ENCODE results near the gene HEG1.

DNA sequence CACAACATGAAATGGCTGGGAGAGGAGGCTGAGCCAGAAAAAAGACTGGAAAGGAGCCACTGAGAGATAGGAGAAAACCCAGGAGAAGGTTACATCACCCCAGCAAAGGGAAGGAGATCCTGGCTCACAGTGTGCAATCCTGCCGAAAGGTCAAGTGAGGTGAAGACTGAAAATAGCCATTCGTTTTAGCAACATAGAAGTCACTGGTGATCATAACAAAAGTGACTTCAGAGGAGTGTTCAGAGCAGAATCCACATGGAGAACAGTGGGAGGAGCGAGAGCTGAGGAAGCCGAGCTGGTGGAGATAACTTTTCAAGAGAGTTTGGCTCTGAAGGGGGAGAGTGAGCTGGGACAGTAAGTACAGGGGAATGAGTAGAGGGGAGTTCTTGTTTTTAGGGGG lies 5.4 kb upstream of the HEG1 start:
- TF ChIP-seq, protein P1, sequence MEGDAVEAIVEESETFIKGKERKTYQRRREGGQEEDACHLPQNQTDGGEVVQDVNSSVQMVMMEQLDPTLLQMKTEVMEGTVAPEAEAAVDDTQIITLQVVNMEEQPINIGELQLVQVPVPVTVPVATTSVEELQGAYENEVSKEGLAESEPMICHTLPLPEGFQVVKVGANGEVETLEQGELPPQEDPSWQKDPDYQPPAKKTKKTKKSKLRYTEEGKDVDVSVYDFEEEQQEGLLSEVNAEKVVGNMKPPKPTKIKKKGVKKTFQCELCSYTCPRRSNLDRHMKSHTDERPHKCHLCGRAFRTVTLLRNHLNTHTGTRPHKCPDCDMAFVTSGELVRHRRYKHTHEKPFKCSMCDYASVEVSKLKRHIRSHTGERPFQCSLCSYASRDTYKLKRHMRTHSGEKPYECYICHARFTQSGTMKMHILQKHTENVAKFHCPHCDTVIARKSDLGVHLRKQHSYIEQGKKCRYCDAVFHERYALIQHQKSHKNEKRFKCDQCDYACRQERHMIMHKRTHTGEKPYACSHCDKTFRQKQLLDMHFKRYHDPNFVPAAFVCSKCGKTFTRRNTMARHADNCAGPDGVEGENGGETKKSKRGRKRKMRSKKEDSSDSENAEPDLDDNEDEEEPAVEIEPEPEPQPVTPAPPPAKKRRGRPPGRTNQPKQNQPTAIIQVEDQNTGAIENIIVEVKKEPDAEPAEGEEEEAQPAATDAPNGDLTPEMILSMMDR (IDR thresholded peaks at IDR 0.05; ENCODE audit: insufficient read depth, low read length): no peak
- TF ChIP-seq, protein P2, sequence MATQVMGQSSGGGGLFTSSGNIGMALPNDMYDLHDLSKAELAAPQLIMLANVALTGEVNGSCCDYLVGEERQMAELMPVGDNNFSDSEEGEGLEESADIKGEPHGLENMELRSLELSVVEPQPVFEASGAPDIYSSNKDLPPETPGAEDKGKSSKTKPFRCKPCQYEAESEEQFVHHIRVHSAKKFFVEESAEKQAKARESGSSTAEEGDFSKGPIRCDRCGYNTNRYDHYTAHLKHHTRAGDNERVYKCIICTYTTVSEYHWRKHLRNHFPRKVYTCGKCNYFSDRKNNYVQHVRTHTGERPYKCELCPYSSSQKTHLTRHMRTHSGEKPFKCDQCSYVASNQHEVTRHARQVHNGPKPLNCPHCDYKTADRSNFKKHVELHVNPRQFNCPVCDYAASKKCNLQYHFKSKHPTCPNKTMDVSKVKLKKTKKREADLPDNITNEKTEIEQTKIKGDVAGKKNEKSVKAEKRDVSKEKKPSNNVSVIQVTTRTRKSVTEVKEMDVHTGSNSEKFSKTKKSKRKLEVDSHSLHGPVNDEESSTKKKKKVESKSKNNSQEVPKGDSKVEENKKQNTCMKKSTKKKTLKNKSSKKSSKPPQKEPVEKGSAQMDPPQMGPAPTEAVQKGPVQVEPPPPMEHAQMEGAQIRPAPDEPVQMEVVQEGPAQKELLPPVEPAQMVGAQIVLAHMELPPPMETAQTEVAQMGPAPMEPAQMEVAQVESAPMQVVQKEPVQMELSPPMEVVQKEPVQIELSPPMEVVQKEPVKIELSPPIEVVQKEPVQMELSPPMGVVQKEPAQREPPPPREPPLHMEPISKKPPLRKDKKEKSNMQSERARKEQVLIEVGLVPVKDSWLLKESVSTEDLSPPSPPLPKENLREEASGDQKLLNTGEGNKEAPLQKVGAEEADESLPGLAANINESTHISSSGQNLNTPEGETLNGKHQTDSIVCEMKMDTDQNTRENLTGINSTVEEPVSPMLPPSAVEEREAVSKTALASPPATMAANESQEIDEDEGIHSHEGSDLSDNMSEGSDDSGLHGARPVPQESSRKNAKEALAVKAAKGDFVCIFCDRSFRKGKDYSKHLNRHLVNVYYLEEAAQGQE (IDR thresholded peaks at IDR 0.05; ENCODE audit: insufficient replicate concordance, low read depth): no peak
- TF ChIP-seq GABPA (IDR thresholded peaks at IDR 0.05; ENCODE audit: low read depth): no peak

Measured in HL-60 (cell line).